Measurements from ENCODE around the gene LAMTOR5.
"Not testable (repeated sequence)": the region's sequence is repeated elsewhere in the genome, so short reads cannot be mapped to it uniquely, and the experiment has no call there.

LAMTOR5 gene

GRCh38 chr1:110426854-110427253 is 19.4 kb upstream of the LAMTOR5 start:
- DNase-seq (ENCODE audit: low read depth in 2 of 2), result no peak

GRCh38 chr1:110425612-110426152 is 18.2 kb upstream of the LAMTOR5 start:
- DNase-seq (ENCODE audit: low read depth in 2 of 2), result no peak

GRCh38 chr1:110424699-110425611 is 17.5 kb upstream of the LAMTOR5 start:
- no peak for DNase-seq (ENCODE audit: low read depth in 2 of 2)

- DNase-seq (ENCODE audit: low read depth in 2 of 2), result no peak
Observed at GRCh38 chr1:110420874-110421793, 13.6 kb upstream of the LAMTOR5 start.

GRCh38 chr1:110420023-110420662 is 12.6 kb upstream of the LAMTOR5 start:
- no peak for DNase-seq (ENCODE audit: low read depth in 2 of 2)

- DNase-seq (ENCODE audit: low read depth in 2 of 2), result no peak
Observed at GRCh38 chr1:110418729-110419128, 11.2 kb upstream of the LAMTOR5 start.

GRCh38 chr1:110413045-110413444 is 5.6 kb upstream of the LAMTOR5 start:
- not testable (repeated sequence) for DNase-seq (ENCODE audit: low read depth in 2 of 2)

GRCh38 chr1:110412576-110412975 is 5.1 kb upstream of the LAMTOR5 start:
- peak; percentile 33 to 46 for DNase-seq (ENCODE audit: low read depth in 2 of 2)

GRCh38 chr1:110411173-110411735 is 3.8 kb upstream of the LAMTOR5 start:
- no peak for DNase-seq (ENCODE audit: low read depth in 2 of 2)

GRCh38 chr1:110409316-110409715 is 1.8 kb upstream of the LAMTOR5 start:
- no peak for DNase-seq (ENCODE audit: low read depth in 2 of 2)

- DNase-seq (ENCODE audit: low read depth in 2 of 2), result no peak
Observed at GRCh38 chr1:110408488-110408887, 994 bp upstream of the LAMTOR5 start.

GRCh38 chr1:110406407-110406806 is 1.1 kb downstream of the LAMTOR5 start:
- not testable (repeated sequence) for DNase-seq (ENCODE audit: low read depth in 2 of 2)

- DNase-seq (ENCODE audit: low read depth in 2 of 2), result no peak
Observed at GRCh38 chr1:110404401-110404800, 3.1 kb downstream of the LAMTOR5 start.

GRCh38 chr1:110403805-110404204 is 3.7 kb downstream of the LAMTOR5 start:
- no peak for DNase-seq (ENCODE audit: low read depth in 2 of 2)

- DNase-seq (ENCODE audit: low read depth in 2 of 2), result not testable (repeated sequence)
Observed at GRCh38 chr1:110396259-110396958, 11.1 kb downstream of the LAMTOR5 start.

- no peak for DNase-seq (ENCODE audit: low read depth in 2 of 2)
Observed at GRCh38 chr1:110394493-110394820, 13.0 kb downstream of the LAMTOR5 start.

GRCh38 chr1:110393691-110394492 is 13.6 kb downstream of the LAMTOR5 start:
- no peak for DNase-seq (ENCODE audit: low read depth in 2 of 2)

- DNase-seq (ENCODE audit: low read depth in 2 of 2), result no peak
Observed at GRCh38 chr1:110393286-110393685, 14.2 kb downstream of the LAMTOR5 start.

GRCh38 chr1:110390692-110391245 is 16.7 kb downstream of the LAMTOR5 start, which contains the start of gene SLC16A4:
SLC16A4 (minus strand) TSS chr1:110391026; CDS start chr1:110389323, 1,703 bp downstream.
- no peak for DNase-seq (ENCODE audit: low read depth in 2 of 2)

GRCh38 chr1:110390096-110390495 is 17.4 kb downstream of the LAMTOR5 start:
- no peak for DNase-seq (ENCODE audit: low read depth in 2 of 2)
